ENCODE measurements around the gene NCF4.

NCF4 gene

GRCh38 chr22:36828815-36829214 lies 32.0 kb upstream of the NCF4 start:
- no peak for TF ChIP-seq ZNF274 (IDR thresholded peaks at IDR 0.05; ENCODE audit: low read depth, low read length)
- H3K4me3 ChIP-seq (ENCODE audit: low read length) = no peak overlapping the region

- H3K4me3 ChIP-seq (ENCODE audit: low read length) = no peak overlapping the region
- TF ChIP-seq ZNF274 (IDR thresholded peaks at IDR 0.05; ENCODE audit: low read depth, low read length) = no peak
Measured at GRCh38 chr22:36829370-36830002, 31.3 kb upstream of the NCF4 start.

- TF ChIP-seq ZNF274 (IDR thresholded peaks at IDR 0.05; ENCODE audit: low read depth, low read length) = no peak
- no peak overlapping the region for H3K4me3 ChIP-seq (ENCODE audit: low read length)
Measured at GRCh38 chr22:36830601-36831000, 30.2 kb upstream of the NCF4 start.

- no peak for TF ChIP-seq ZNF274 (IDR thresholded peaks at IDR 0.05; ENCODE audit: low read depth, low read length)
- H3K4me3 ChIP-seq (ENCODE audit: low read length) = no peak overlapping the region
Measured at GRCh38 chr22:36831206-36831605, 29.6 kb upstream of the NCF4 start.

- TF ChIP-seq ZNF274 (IDR thresholded peaks at IDR 0.05; ENCODE audit: low read depth, low read length) = no peak
- no peak overlapping the region for H3K4me3 ChIP-seq (ENCODE audit: low read length)
Measured at GRCh38 chr22:36831717-36832116, 29.1 kb upstream of the NCF4 start.

GRCh38 chr22:36833073-36833472 lies 27.7 kb upstream of the NCF4 start:
- no peak overlapping the region for H3K4me3 ChIP-seq (ENCODE audit: low read length)
- TF ChIP-seq ZNF274 (IDR thresholded peaks at IDR 0.05; ENCODE audit: low read depth, low read length) = no peak

GRCh38 chr22:36835903-36836302 lies 24.9 kb upstream of the NCF4 start:
- H3K4me3 ChIP-seq (ENCODE audit: low read length) = no peak overlapping the region
- no peak for TF ChIP-seq ZNF274 (IDR thresholded peaks at IDR 0.05; ENCODE audit: low read depth, low read length)

GRCh38 chr22:36838119-36839030 lies 22.4 kb upstream of the NCF4 start:
- TF ChIP-seq ZNF274 (IDR thresholded peaks at IDR 0.05; ENCODE audit: low read depth, low read length) = no peak
- no peak overlapping the region for H3K4me3 ChIP-seq (ENCODE audit: low read length)

GRCh38 chr22:36839356-36840073 lies 21.3 kb upstream of the NCF4 start:
- TF ChIP-seq ZNF274 (IDR thresholded peaks at IDR 0.05; ENCODE audit: low read depth, low read length) = no peak
- H3K4me3 ChIP-seq (ENCODE audit: low read length) = no peak overlapping the region

GRCh38 chr22:36840106-36840505 lies 20.7 kb upstream of the NCF4 start:
- TF ChIP-seq ZNF274 (IDR thresholded peaks at IDR 0.05; ENCODE audit: low read depth, low read length) = no peak
- no peak overlapping the region for H3K4me3 ChIP-seq (ENCODE audit: low read length)

GRCh38 chr22:36846271-36846670 lies 14.5 kb upstream of the NCF4 start:
- no peak overlapping the region for H3K4me3 ChIP-seq (ENCODE audit: low read length)
- TF ChIP-seq ZNF274 (IDR thresholded peaks at IDR 0.05; ENCODE audit: low read depth, low read length) = no peak

GRCh38 chr22:36846949-36847348 lies 13.9 kb upstream of the NCF4 start:
- TF ChIP-seq ZNF274 (IDR thresholded peaks at IDR 0.05; ENCODE audit: low read depth, low read length) = no peak
- H3K4me3 ChIP-seq (ENCODE audit: low read length) = no peak overlapping the region

GRCh38 chr22:36850056-36850455 lies 10.8 kb upstream of the NCF4 start:
- H3K4me3 ChIP-seq (ENCODE audit: low read length) = no peak overlapping the region
- no peak for TF ChIP-seq ZNF274 (IDR thresholded peaks at IDR 0.05; ENCODE audit: low read depth, low read length)

GRCh38 chr22:36850682-36851081 lies 10.1 kb upstream of the NCF4 start:
- TF ChIP-seq ZNF274 (IDR thresholded peaks at IDR 0.05; ENCODE audit: low read depth, low read length) = no peak
- no peak overlapping the region for H3K4me3 ChIP-seq (ENCODE audit: low read length)

Data from GM08714 (cell line).